Right atrium auricular region (tissue), 2 donors: Measurements from ENCODE around the gene SLC5A1. TPM values are rescaled to one million over a fixed set of nuclear protein-coding genes. Genes with fewer than 3 reads are reported as not detected.

Experiments
- DNase-seq: peaks from one replicate; pipeline ENCODE4 v3.0.0-alpha.2; 2019; ENCODE audit warnings: low spot score
- H3K27ac ChIP-seq, 2 donors: fragments of 200-600 bp; sonication (generic); 1 replicate in 1 of 2; 2 replicates in 1 of 2; pipeline ENCODE4 v1.5.1; 2016 to 2019
- H3K27me3 ChIP-seq, 2 donors: fragments of 200-600 bp; sonication (generic); one replicate each; pipeline versions ENCODE4 v1.5.1 to v1.6.0; 2017 to 2019
- H3K36me3 ChIP-seq: fragments of 200-600 bp; sonication (generic); one replicate; pipeline ENCODE4 v1.5.1; 2016
- H3K4me1 ChIP-seq, 2 donors: fragments of 200-600 bp; sonication (generic); one replicate each; pipeline versions ENCODE4 v1.5.1 to v1.6.0; 2017 to 2019
- H3K4me3 ChIP-seq, 2 donors: fragments of 200-600 bp; sonication (generic); 1 replicate in 1 of 2; 2 replicates in 1 of 2; pipeline ENCODE4 v1.5.1; 2017 to 2019; ENCODE audit warnings: mild to moderate bottlenecking in 1 of 2, moderate library complexity in 1 of 2
- H3K9me3 ChIP-seq, 2 donors: fragments of 200-600 bp; sonication (generic); one replicate each; pipeline ENCODE4 v1.5.1; 2019
- total RNA-seq, 2 donors: library from RNA; depleted of rRNA; stranded (reverse); fragments of >200 nt; gene quantifications; one replicate each; pipeline ENCODE4 v1.1.0, GENCODE V29; 2016
- TF ChIP-seq, protein P1 (sequence below), 2 donors: fragments of 200-600 bp; sonication (generic); IDR thresholded peaks; one replicate each; pipeline ENCODE4 v1.5.1; 2019; ENCODE audit warnings: antibody characterized with exemption in 2 of 2

Gene SLC5A1
- total RNA-seq, 2 donors from 2014 or later, result 34.9 to 67.5 TPM

DNA sequence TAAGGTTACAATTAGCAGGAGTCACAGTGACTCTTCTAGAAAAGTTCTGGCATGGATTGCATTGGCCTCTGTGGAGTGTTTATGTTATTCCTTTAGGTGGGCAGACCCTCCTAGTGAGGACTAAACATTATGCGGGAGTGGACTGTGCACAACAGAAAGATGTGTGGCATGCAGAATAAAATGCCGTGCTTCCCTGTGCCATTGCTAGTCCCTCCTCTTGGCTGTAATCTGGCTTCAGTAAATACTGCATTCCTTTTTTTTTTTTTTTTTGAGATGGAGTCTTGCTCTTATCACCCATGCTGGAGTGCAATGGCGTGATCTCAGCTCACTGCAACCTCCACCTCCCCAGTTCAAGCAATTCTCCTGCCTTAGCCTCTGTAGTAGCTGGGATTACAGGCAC lies 45.0 kb downstream of the SLC5A1 start:
- Histone ChIP-seq H3K4me3 (no peak overlapping the region), H3K27ac (no peak overlapping the region), H3K27me3 (no peaks in the 10 kb centered on the region), H3K9me3 (no peaks in the 10 kb centered on the region), H3K36me3 (peaks cover 7% of the 10 kb centered on the region), H3K4me1 (no peaks in the 10 kb centered on the region)
- TF ChIP-seq, protein P1, sequence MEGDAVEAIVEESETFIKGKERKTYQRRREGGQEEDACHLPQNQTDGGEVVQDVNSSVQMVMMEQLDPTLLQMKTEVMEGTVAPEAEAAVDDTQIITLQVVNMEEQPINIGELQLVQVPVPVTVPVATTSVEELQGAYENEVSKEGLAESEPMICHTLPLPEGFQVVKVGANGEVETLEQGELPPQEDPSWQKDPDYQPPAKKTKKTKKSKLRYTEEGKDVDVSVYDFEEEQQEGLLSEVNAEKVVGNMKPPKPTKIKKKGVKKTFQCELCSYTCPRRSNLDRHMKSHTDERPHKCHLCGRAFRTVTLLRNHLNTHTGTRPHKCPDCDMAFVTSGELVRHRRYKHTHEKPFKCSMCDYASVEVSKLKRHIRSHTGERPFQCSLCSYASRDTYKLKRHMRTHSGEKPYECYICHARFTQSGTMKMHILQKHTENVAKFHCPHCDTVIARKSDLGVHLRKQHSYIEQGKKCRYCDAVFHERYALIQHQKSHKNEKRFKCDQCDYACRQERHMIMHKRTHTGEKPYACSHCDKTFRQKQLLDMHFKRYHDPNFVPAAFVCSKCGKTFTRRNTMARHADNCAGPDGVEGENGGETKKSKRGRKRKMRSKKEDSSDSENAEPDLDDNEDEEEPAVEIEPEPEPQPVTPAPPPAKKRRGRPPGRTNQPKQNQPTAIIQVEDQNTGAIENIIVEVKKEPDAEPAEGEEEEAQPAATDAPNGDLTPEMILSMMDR (IDR thresholded peaks at IDR 0.05), result no peak
- DNase-seq, result no peak

- TF ChIP-seq, protein P1 (IDR thresholded peaks at IDR 0.05), result no peak
- no peak for DNase-seq
- H3K27ac ChIP-seq, result no peak overlapping the region
Measured at GRCh38 chr22:32097018-32097417, 54.0 kb downstream of the SLC5A1 start.

GRCh38 chr22:32097881-32098499 lies 54.9 kb downstream of the SLC5A1 start:
- no peak for DNase-seq

More at GRCh38 chr22:32097018-32097417, 54.0 kb downstream of the SLC5A1 start:
- no peak overlapping the region for H3K4me3 ChIP-seq
- peaks cover 8% of the 10 kb centered on the region for H3K36me3 ChIP-seq
- H3K4me1 ChIP-seq, result peaks cover 0 to 6% of the 10 kb centered on the region in 2 donors
- no peaks in the 10 kb centered on the region for H3K9me3 ChIP-seq
- no peaks in the 10 kb centered on the region for H3K27me3 ChIP-seq

DNA sequence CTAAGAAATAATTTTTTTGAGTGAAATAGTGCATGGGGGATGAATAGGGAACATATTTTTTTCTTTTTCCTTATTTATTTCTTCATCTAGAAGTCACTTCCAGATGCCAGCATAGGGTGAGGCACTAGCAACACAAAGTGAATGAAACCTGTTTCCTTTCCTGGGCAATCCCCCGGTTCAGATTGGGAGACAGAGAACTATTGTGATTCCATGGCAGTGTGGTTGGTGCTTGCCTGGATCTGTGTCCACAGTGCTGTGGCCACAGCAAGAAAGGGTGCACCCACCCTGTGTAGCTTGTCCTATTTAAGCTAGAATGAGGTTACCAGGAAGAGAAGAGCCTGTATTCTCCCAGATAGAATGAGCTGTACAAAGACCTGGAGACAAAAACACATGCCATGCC lies 57.6 kb downstream of the SLC5A1 start:
- peaks cover 26% of the 10 kb centered on the region for H3K36me3 ChIP-seq
- H3K4me1 ChIP-seq, result peaks cover 0 to 6% of the 10 kb centered on the region in 2 donors
- TF ChIP-seq, protein P1 (IDR thresholded peaks at IDR 0.05), result no peak
- H3K9me3 ChIP-seq, result no peaks in the 10 kb centered on the region
- no peak overlapping the region for H3K4me3 ChIP-seq
- H3K27ac ChIP-seq, result no peak overlapping the region
- no peak for DNase-seq
- H3K27me3 ChIP-seq, result no peaks in the 10 kb centered on the region

More at GRCh38 chr22:32097881-32098499, 54.9 kb downstream of the SLC5A1 start:
- TF ChIP-seq, protein P1 (IDR thresholded peaks at IDR 0.05), result no peak
- H3K4me3 ChIP-seq, result no peak overlapping the region
- peaks cover 0 to 6% of the 10 kb centered on the region in 2 donors for H3K4me1 ChIP-seq
- H3K36me3 ChIP-seq, result peaks cover 17% of the 10 kb centered on the region
- H3K27me3 ChIP-seq, result no peaks in the 10 kb centered on the region
- no peaks in the 10 kb centered on the region for H3K9me3 ChIP-seq
- no peak overlapping the region for H3K27ac ChIP-seq

DNA sequence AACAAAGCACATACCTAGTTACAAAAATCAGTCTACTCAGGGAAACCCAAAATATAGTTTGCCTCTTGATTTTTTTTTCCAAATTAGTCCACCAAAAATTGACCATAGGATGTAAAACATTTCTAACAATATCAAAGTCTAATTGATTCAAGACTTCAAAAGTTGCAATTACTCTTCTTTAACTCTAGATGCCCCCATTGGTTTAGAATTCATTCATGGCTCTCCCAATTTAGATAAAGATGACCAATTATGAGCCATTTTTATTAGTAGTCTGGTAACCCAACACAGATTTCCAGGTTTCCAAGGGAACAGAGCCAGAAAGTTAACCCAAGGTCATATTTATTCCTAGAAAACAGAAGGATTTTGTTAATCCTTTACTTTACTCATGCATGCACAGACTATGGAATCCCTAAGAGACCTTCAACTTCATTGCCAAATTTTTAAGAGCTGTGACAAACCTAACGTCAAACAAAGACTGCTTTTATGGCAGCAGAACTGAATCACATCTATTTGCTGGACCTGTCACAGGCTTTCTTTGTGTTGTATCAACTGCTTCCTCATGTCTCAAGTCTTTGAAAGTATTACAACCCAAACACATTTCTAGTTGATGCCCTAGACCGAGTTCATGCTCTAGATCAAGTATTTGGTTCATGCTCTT lies 60.7 kb downstream of the SLC5A1 start:
- no peak overlapping the region for H3K4me3 ChIP-seq
- no peak for DNase-seq
- no peaks in the 10 kb centered on the region for H3K9me3 ChIP-seq
- TF ChIP-seq, protein P1 (IDR thresholded peaks at IDR 0.05), result peak in 1 of 2 donors; percentile 43
- H3K36me3 ChIP-seq, result peaks cover 38% of the 10 kb centered on the region
- no peaks in the 10 kb centered on the region for H3K27me3 ChIP-seq
- no peak overlapping the region for H3K27ac ChIP-seq
- no peaks in the 10 kb centered on the region for H3K4me1 ChIP-seq
